A549 (cell line): ENCODE measurements around the gene AMN1. TPM values are rescaled to one million over a fixed set of nuclear protein-coding genes. Genes with fewer than 3 reads are reported as not detected.

Experiments used
- ATAC-seq, 2 experiments: fragments of 200-7000 bp in 1 of 2; fragments of >200 bp in 1 of 2; cut with Nextera tagmentation in 1 of 2; cut with Tn5 transposase in 1 of 2; 3 replicates each; pipeline versions ENCODE4 v1.8.0 to v1.9.1; 2018 to 2020; ENCODE audit warnings: mild to moderate bottlenecking in 1 of 2, moderate library complexity in 1 of 2
- CTCF ChIA-PET: fragments of 300-600 bp; sonication (Branson Sonifier 250); formaldehyde crosslinking; extraction: SDS; loops from one replicate; lab custom pipeline; 2021; ENCODE audit warnings: antibody characterized with exemption, inconsistent platforms; lab: Yijun Ruan, JAX
- POLR2A ChIA-PET: fragments of 350-600 bp; formaldehyde crosslinking; extraction: SDS; loops from one replicate; lab custom pipeline; 2021; ENCODE audit warnings: antibody characterized with exemption, inconsistent platforms; lab: Yijun Ruan, JAX
- DNase-seq, 2 experiments: peaks; one replicate each; pipeline versions ENCODE4 v3.0.0 to v3.0.0-alpha.2; 2011 to 2016; ENCODE audit warnings: low read depth in 1 of 2, low spot score in 1 of 2
- FAIRE-seq: peaks from 2 replicates; lab custom pipeline; 2011; peaks lifted over from hg19 to GRCh38; lab: Jason Lieb, UNC
- H3K27ac ChIP-seq, 2 experiments: fragments of >200 bp; sonication (Bioruptor Twin); formaldehyde crosslinking; 3 replicates each; pipeline ENCODE4 v1.5.1; 2016 to 2017
- H3K4me1 ChIP-seq: fragments of >200 bp; sonication (Bioruptor Twin); formaldehyde crosslinking; 3 replicates; pipeline ENCODE4 v1.6.1; 2016
- H3K4me2 ChIP-seq: fragments of >200 bp; sonication (Bioruptor Twin); formaldehyde crosslinking; 3 replicates; pipeline ENCODE4 v1.6.1; 2016
- H3K4me3 ChIP-seq: fragments of >200 bp; sonication (Bioruptor Twin); formaldehyde crosslinking; 3 replicates; pipeline ENCODE4 v1.5.1; 2016
- H3K9me3 ChIP-seq: fragments of >200 bp; sonication (Bioruptor Twin); formaldehyde crosslinking; 3 replicates; pipeline ENCODE4 v1.6.1; 2016
- ATOH8 ChIP-seq: fragments of 250-450 bp; sonication (Bioruptor Pico); IDR thresholded peaks from 2 replicates; pipeline ENCODE4 v1.5.0; 2020; ENCODE audit warnings: low read depth, mild to moderate bottlenecking, moderate library complexity
- CHD2 ChIP-seq: fragments of 150-350 bp; IDR thresholded peaks from 2 replicates; pipeline ENCODE4 v1.6.1; 2014; ENCODE audit warnings: low read length; ENCODE audit not compliant: partially characterized antibody
- CTCF ChIP-seq: fragments of >200 bp; sonication (Bioruptor Twin); formaldehyde crosslinking; IDR thresholded peaks from 3 replicates; pipeline ENCODE4 v1.5.1; 2016
- EHMT2 ChIP-seq: fragments of 200-600 bp; sonication (generic); IDR thresholded peaks from 2 replicates; pipeline ENCODE4 v1.6.1; 2016; ENCODE audit warnings: antibody characterized with exemption, low read depth, mild to moderate bottlenecking, moderate library complexity
- FOXS1 ChIP-seq: fragments of 250-450 bp; sonication (Bioruptor Pico); IDR thresholded peaks from 2 replicates; pipeline ENCODE4 v1.5.0; 2020; ENCODE audit warnings: mild to moderate bottlenecking, moderate library complexity
- HES2 ChIP-seq: fragments of >200 bp; sonication (Bioruptor Twin); formaldehyde crosslinking; IDR thresholded peaks from 2 replicates; pipeline ENCODE4 v1.6.1; 2016
- HOXA7 ChIP-seq: fragments of 250-450 bp; sonication (Bioruptor Pico); IDR thresholded peaks from 2 replicates; pipeline ENCODE4 v1.5.0; 2020; ENCODE audit warnings: mild to moderate bottlenecking, moderate library complexity
- JUN ChIP-seq, 2 experiments: fragments of >200 bp; sonication (Bioruptor Twin); formaldehyde crosslinking; IDR thresholded peaks; 2 replicates in 1 of 2; 3 replicates in 1 of 2; pipeline ENCODE4 v1.6.1; 2016 to 2017
- MAX ChIP-seq: IDR thresholded peaks from 2 replicates; pipeline ENCODE4 v1.6.1; 2012
- NR3C1 ChIP-seq: fragments of >200 bp; sonication (Bioruptor Twin); formaldehyde crosslinking; IDR thresholded peaks from 3 replicates; pipeline ENCODE4 v1.6.1; 2017
- PBX3 ChIP-seq: IDR thresholded peaks from 2 replicates; pipeline ENCODE4 v1.6.1; 2012
- RAD21 ChIP-seq, 2 experiments: fragments of >200 bp in 1 of 2; sonication (Bioruptor Twin) in 1 of 2; formaldehyde crosslinking in 1 of 2; IDR thresholded peaks in 1 of 2; conservative IDR thresholded peaks in 1 of 2; 2 replicates in 1 of 2; 3 replicates in 1 of 2; pipeline ENCODE4 v1.6.1; 2012 to 2018; ENCODE audit warnings: inconsistent platforms in 1 of 2
- RARB ChIP-seq: fragments of 250-450 bp; sonication (Bioruptor Pico); IDR thresholded peaks from 2 replicates; pipeline ENCODE4 v1.8.0; 2021; ENCODE audit warnings: mild to moderate bottlenecking, moderate library complexity
- REST ChIP-seq: fragments of 200-600 bp; sonication (generic); IDR thresholded peaks from 2 replicates; pipeline ENCODE4 v1.6.1; 2016; ENCODE audit warnings: antibody characterized with exemption, mild to moderate bottlenecking, moderate library complexity
- RFX5 ChIP-seq: fragments of 450-650 bp; IDR thresholded peaks from 2 replicates; pipeline ENCODE4 v1.7.1; 2014; ENCODE audit warnings: antibody characterized with exemption, mild to moderate bottlenecking, moderate library complexity
- TFCP2L1 ChIP-seq: fragments of 250-450 bp; sonication (Bioruptor Pico); IDR thresholded peaks from 2 replicates; pipeline ENCODE4 v1.5.0; 2021; ENCODE audit warnings: mild to moderate bottlenecking
- TP53 ChIP-seq: fragments of 250-450 bp; sonication (Bioruptor Pico); IDR thresholded peaks from 2 replicates; pipeline ENCODE4 v1.5.0; 2021; ENCODE audit warnings: mild to moderate bottlenecking, moderate library complexity
- USF2 ChIP-seq: fragments of 450-650 bp; IDR thresholded peaks from 2 replicates; pipeline ENCODE4 v1.6.1; 2014; ENCODE audit warnings: antibody characterized with exemption
- ZC3H11A ChIP-seq: fragments of 450-650 bp; IDR thresholded peaks from 2 replicates; pipeline ENCODE4 v1.6.1; 2014; ENCODE audit warnings: antibody characterized with exemption, mild to moderate bottlenecking
- WGBS: methylation state at CpG from one replicate; pipeline ENCODE4 v1.1.6; 2017; ENCODE audit errors: missing lambda C conversion rate; 5-methylcytosine and 5-hydroxymethylcytosine counted together
- polyA plus RNA-seq, 4 experiments: library from polyadenylated mRNA; depleted of rRNA in 3 of 4; stranded (reverse); fragments of >200 nt; fragmentation: RNase III in 1 of 4; extraction: RNeasy Plus Mini Kit Qiagen cat#74134 plus additional on column Dnase treatment in 1 of 4; gene quantifications; 2 replicates in 3 of 4; 3 replicates in 1 of 4; pipeline ENCODE4 v1.2.3, GENCODE V29; 2011 to 2017

Gene AMN1
- polyA plus RNA-seq, 2 of the 4 experiments (the other 2 are of a cell fraction): 18.5 to 53.3 TPM

GRCh38 chr12:31726575-31726974 lies 2.2 kb downstream of the AMN1 start:
- FAIRE-seq (no peak), DNase-seq (no peak), ATAC-seq (no peak)
- H3K9me3 ChIP-seq: peaks cover 6% of the 10 kb centered on the region; the same call in 2 of the 3 replicates
- ChIA-PET POLR2A (no interaction called here), CTCF (interaction anchor here (0.7 to 1.2 kb wide), 3 partner anchors 13 to 74 kb away, joined by 3 read pairs; no protein-coding TSS in a partner anchor)
- no peak overlapping the region for H3K27ac ChIP-seq
- H3K4me3 ChIP-seq: no peak overlapping the region
- TF ChIP-seq USF2: no peak
- TF ChIP-seq EHMT2: no peak
- no peak for TF ChIP-seq JUN (IDR thresholded peaks at IDR 0.05)
- H3K4me2 ChIP-seq: no peak overlapping the region
- H3K4me1 ChIP-seq: 0 out of 3 replicates have a peak, but pooled peaks cover 3% of the 10 kb centered on the region

- CTCF ChIA-PET: no interaction called here
- Histone ChIP-seq H3K4me3 (no peak overlapping the region), H3K9me3 (no peaks in the 10 kb centered on the region), H3K4me1 (no peaks in the 10 kb centered on the region), H3K27ac (peak overlapping the region in 1 of 2 experiments; percentile 33; a peak in 1 of 6 replicates), H3K4me2 (no peak overlapping the region)
- 92% methylated on average over 2 of the region's 2 CpGs for WGBS
- FAIRE-seq (no peak), ATAC-seq (no peak), DNase-seq (no peak)
- POLR2A ChIA-PET: interaction anchor here (0.6 kb wide), 1 partner anchor 209 kb away, joined by 4 read pairs; no protein-coding TSS in a partner anchor
- no peak for TF ChIP-seq HES2
- no peak for TF ChIP-seq RARB (CRISPR knock-in tag)
- TF ChIP-seq RFX5: no peak
- TF ChIP-seq RAD21 (conservative IDR thresholded peaks at IDR 0.05 in 1 of 2, IDR thresholded peaks at IDR 0.05 in 1 of 2): no peak
- TF ChIP-seq TFCP2L1 (CRISPR knock-in tag): no peak
- TF ChIP-seq PBX3: no peak
- no peak for TF ChIP-seq CTCF
- TF ChIP-seq MAX: no peak
- no peak for TF ChIP-seq FOXS1
- TF ChIP-seq CHD2: no peak
- no peak for TF ChIP-seq REST
- TF ChIP-seq TP53: no peak
- TF ChIP-seq ATOH8 (CRISPR knock-in tag): no peak
- TF ChIP-seq ZC3H11A: no peak
- TF ChIP-seq JUN (IDR thresholded peaks at IDR 0.05): no peak
- no peak for TF ChIP-seq NR3C1
- TF ChIP-seq HOXA7 (CRISPR knock-in tag): no peak
These were observed 4.3 kb downstream of the AMN1 start for GRCh38 chr12:31724557-31724956.
